Eye (tissue), 1 donor: ENCODE data around the gene SP9.

Experiments
- DNase-seq: peaks from one replicate; pipeline ENCODE4 v3.0.0-alpha.2; 2015

SP9 gene

GRCh38 chr2:174334781-174335251, at the start of gene SP9:
Gene SP9, plus strand, starts transcription at chr2:174334954. Its CDS starts 139 bp downstream, at chr2:174335093.
- DNase-seq, result peak; percentile 92

- DNase-seq, result no peak
These were observed 48.6 kb upstream of the SP9 start for GRCh38 chr2:174286172-174286571.

DNA sequence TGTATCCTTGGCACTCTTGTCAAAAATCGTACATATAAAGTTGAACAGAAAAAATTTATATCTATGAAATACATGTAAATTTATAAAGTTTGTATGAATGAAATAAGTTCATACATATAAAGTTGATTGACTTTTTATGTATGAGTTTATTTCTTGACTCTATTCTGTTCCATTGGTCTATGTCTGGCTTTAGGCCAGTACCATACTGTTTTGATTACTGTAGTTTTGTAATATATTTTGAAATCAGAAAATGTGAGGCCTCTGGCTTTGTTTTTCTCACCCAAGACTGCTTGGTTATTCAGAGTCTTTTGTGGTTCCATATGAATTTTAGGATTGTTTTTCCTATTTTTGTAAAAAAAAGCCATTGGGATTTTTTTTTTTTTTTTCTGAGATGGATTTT, 41.8 kb upstream of the SP9 start:
- no peak for DNase-seq

DNA sequence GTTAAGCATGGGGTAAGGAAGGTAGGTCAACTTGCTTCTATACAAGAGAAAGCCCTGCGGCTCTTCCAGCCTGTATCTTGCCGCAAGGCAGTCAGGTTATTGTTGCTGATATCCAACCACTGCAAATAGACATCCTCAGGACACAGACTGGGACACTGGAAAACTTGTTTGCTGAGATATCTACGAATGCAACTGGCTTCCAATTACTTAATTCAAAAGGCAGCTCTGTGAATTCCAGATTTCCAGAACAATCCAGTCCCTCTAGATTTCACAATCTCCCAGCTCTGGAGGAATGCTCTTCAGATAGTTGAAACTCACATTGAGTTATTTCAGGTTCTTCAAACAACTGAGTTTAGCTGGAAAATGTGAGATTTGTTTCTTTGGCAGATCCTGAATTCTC, 34.6 kb upstream of the SP9 start:
- no peak for DNase-seq

- peak; percentile 16 for DNase-seq
These were observed 22.0 kb upstream of the SP9 start for GRCh38 chr2:174312581-174313234.

- DNase-seq, result peak; percentile 14
These were observed 12.6 kb upstream of the SP9 start for GRCh38 chr2:174322149-174322548.

- DNase-seq, result peak; percentile 38
These were observed 12.0 kb upstream of the SP9 start for GRCh38 chr2:174322746-174323145.

DNA sequence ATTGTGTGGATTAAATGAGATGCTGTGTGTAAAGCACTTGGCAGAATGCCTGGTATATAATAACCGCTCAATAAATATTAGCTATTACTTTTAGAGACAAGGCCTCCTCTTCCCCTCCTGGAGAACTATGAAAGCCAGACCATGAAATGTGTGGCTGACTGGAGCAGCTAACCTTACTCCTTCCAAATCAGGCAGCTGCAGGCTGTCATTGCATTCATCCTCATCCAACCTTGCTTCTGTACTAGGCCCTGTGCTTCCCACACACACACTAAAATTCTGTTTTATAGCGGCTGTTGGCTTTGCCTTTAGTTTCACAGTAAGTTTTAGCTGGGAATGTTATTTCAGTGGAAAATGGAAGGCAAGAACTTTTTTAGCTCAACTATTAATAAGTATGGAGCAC, 10.2 kb upstream of the SP9 start:
- DNase-seq, result no peak

DNA sequence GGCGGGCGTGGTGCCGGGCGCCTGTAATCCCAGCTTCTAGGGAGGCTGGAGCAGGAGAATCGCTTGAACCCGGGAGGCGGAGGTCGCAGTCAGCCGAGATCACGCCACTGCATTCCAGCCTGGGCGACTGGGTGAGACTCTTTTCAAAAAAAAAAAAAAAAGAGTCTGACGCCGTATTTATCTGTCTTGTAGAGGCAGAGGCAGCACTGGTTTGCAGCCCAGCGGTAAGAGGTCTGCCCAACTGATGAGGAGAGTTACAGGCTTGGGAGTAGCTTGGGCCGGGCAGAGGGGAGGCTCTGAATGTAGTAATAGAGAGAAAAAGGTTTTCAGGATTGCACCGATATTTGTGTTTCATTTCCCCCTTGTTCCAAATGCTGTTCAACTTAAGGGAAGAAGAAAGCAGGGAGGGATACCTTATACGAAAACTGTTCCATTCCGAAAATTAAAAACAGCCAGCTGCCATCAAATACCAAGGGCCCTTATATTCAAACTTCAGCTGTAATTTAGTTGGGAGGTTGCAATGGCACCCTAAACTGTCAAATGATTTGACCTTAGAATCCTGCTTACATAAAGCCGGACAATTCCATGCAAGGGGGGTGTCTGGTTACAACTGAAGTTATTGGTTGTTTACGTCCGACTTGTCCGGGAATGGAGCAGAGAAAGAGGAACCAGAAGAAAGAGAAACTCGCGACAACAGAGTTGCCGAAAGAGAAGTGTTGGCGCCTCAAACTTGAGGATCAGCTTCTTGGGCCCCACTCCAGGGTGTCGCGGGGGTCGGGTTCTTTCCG, 9.2 kb upstream of the SP9 start:
- DNase-seq, result peak; percentile 68

GRCh38 chr2:174326161-174327020, 8.4 kb upstream of the SP9 start:
- DNase-seq, result peak; percentile 65

DNA sequence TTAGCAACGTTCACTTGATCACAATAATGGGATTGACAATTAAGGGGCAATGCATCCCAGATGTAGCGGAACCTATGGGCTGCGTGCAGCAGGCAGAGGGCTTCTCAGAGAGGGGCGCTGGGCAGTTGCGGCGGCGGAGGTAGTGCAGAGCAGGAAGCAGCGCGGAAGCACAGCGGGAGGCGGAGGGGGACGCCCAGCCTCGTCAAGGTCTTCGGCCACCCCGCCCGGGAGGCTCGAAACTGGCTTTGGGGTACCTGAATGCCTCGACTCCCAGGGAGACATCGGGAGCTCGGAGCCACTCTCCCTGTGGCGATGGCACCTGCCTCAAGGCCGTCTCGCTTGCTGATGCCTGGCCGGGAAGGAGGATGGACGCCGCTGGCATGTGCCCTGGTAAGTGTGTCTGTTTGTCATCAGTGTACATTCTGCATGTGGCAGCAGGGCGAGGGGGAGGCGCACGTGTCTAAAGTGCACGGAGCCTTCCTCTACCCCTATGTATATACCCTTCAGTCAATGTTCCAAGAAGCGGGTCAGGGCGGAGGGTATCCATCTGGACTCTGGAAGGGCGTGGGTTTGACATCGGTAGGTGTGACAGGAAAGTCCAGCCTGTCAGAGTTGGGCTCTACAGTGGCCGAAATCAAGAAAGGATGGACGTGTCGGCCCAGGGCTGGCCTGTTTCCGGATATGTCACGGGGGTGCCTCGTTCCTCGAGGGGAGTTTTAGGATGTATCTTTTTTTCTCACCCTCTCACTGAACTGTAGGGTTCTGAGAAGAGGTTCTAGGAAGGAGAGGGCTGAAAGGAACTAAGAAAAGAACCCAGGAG, 7.5 kb upstream of the SP9 start:
- DNase-seq, result peak; percentile 81

DNA sequence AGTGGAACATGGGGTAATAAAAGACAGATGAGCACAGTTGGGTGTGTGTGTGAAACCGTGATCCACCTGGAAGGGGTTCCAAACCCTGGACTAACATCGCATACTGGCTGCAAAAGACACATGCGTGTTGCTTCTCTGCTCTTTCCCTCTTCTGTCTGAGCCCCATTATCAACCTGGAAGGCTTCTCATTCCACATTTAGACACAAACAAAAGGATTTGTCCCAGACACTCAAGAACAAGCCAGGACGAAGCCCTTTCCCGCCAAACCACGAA, 7.0 kb upstream of the SP9 start:
- DNase-seq, result peak; percentile 71

- DNase-seq, result peak; percentile 75
These were observed 6.4 kb upstream of the SP9 start for GRCh38 chr2:174328114-174328960.

DNA sequence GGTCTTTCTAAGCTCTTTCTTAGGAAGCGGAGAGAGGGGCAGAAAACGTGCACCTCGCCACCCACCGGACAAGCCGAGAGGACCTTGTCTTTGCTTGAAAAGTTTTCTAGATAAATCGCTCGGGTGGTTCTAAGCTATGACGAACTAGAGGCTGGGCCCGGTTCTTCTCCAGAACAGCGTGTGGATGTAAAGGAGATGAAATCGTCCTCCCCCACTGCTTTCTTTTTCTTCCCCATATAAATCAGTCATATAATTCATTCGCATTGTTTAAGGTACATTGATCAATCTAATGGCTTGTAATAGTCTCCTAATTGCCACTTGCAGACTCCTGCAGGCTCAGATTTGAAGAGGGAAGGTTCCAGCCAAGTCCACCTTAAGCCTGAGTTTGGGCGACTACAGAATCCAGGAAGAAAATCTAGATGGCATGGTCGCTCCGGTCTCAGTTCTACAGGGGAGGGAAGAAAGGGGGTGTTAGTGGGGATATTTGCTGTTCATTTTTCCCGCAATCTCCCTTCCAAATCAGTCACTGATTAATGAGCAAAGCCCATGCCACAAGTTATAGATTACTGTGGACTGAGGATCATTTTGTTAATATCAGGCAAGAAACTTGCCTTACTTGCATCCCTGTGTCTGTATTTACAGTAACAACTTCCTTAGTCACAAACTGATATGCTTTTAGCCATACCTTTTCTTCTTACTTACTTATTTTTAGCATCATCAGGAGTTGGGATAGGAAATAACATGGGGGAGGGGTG, 5.6 kb upstream of the SP9 start:
- DNase-seq, result no peak

GRCh38 chr2:174330945-174331594, 3.7 kb upstream of the SP9 start:
- DNase-seq, result peak; percentile 74

- peak; percentile 72 for DNase-seq
These were observed 3.0 kb upstream of the SP9 start for GRCh38 chr2:174331595-174332216.

DNA sequence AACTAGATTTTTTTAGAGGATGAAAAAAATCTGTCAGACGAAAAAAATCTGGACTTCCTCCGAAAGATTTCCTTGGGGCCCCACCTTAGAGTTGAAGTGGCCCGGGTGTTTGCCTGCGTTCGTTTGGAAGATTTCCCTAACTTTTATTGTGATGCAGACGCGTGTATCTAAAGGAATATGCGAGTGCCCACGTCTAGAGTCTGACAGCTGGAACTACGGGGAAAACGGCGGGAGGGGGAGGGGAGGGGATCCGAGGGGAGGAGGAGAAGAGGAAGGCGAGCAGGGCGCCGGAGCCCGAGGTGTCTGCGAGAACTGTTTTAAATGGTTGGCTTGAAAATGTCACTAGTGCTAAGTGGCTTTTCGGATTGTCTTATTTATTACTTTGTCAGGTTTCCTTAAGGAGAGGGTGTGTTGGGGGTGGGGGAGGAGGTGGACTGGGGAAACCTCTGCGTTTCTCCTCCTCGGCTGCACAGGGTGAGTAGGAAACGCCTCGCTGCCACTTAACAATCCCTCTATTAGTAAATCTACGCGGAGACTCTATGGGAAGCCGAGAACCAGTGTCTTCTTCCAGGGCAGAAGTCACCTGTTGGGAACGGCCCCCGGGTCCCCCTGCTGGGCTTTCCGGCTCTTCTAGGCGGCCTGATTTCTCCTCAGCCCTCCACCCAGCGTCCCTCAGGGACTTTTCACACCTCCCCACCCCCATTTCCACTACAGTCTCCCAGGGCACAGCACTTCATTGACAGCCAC, 2.4 kb upstream of the SP9 start:
- peak; percentile 76 for DNase-seq

GRCh38 chr2:174333017-174333371, 1.8 kb upstream of the SP9 start:
- peak; percentile 67 for DNase-seq
